Measurements from ENCODE around the gene CFL1. TPM values are rescaled to one million over a fixed set of nuclear protein-coding genes. Genes with fewer than 3 reads are reported as not detected.

Gene CFL1
- total and polyA plus RNA-seq, 2 of the 8 experiments (the other 6 are each of a cell fraction or from before 2014, with no cell fraction given): 1,252 to 1,365 TPM

DNA sequence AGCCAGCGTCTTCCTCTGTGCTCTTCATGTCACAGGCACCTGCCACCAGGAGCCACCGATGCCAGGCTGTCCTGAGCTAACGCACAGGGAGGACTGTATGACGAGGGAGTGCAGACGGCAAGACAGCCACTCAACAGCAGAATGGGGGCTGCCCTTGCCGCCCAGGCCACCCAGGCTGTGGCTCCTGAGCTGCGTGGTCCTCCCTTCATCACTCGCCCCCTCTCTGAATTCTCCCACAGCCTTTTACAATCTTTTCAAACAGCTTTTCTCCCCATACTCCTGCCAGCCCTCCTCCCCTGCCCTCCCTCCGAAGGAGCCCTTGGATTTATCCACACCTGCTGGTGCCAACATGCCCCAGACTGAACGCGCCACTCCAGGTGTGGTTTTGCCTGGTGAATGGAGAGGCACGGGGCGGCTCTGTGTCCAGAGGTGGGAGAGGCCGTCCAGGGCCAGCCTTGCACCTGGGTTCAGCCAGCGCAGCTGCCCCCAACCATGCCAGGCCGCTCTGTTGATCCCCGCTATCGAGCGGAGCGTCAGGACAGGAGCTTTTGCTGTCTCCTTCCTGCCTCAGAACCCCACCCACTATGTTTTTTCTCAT is 49.1 kb downstream of the CFL1 start (continued):
- no peak for TF ChIP-seq BCL11A (IDR thresholded peaks at IDR 0.05; ENCODE audit: low read depth in 2 of 2, low read length in 2 of 2)
- no peak for TF ChIP-seq ASH2L (IDR thresholded peaks at IDR 0.05; ENCODE audit: low read length)
- TF ChIP-seq EGR1 (IDR thresholded peaks at IDR 0.05; ENCODE audit: borderline replicate concordance, low read depth, low read length): no peak
- no peak for TF ChIP-seq EP300 (IDR thresholded peaks at IDR 0.05; ENCODE audit: borderline replicate concordance in 1 of 2, low read depth in 2 of 2, low read length in 2 of 2)
- TF ChIP-seq SP1 (IDR thresholded peaks at IDR 0.05; ENCODE audit: low read depth, low read length): no peak
- TF ChIP-seq SUZ12 (IDR thresholded peaks at IDR 0.05; ENCODE audit: low read length): no peak
- TF ChIP-seq EZH2 (IDR thresholded peaks at IDR 0.05; ENCODE audit: low read depth, low read length, severe bottlenecking): no peak
- TF ChIP-seq CHD2 (IDR thresholded peaks at IDR 0.05; ENCODE audit: low read length): no peak
- no peak for TF ChIP-seq BRCA1 (IDR thresholded peaks at IDR 0.05; ENCODE audit: low read depth, low read length)

Measured in H1 (cell line).